Measurements from ENCODE around the gene NXPH2.

The NXPH2 gene

GRCh38 chr2:138779781-138780445 is at the start of gene NXPH2:
Gene NXPH2 (minus strand): TSS chr2:138780390. CDS start chr2:138780241, 149 bp downstream.
- DNase-seq: peak in 2 of 42 donors; percentile 2 to 7
- intact Hi-C loops (cut with DNase I): no loop called here

- intact Hi-C loops (cut with DNase I): loop anchor here (5.0 kb wide), 1 partner anchor 917 kb away; no protein-coding TSS in a partner anchor
- DNase-seq: peak in 40 of 42 donors; percentile 3 to 73 (median 36)
Measured at GRCh38 chr2:138829326-138829919, 49.2 kb upstream of the NXPH2 start.

GRCh38 chr2:138827426-138828054 is 47.4 kb upstream of the NXPH2 start:
- peak in 21 of 42 donors; percentile 8 to 75 (median 29) for DNase-seq
- intact Hi-C loops (cut with DNase I): loop anchor here (5.0 kb wide), 1 partner anchor 915 kb away; no protein-coding TSS in a partner anchor

- no peak for DNase-seq
- intact Hi-C loops (cut with DNase I): no loop called here
Measured at GRCh38 chr2:138823666-138824065, 43.5 kb upstream of the NXPH2 start.

- no peak for DNase-seq
- intact Hi-C loops (cut with DNase I): no loop called here
Measured at GRCh38 chr2:138819964-138820363, 39.8 kb upstream of the NXPH2 start.

- intact Hi-C loops (cut with DNase I): no loop called here
- no peak for DNase-seq
Measured at GRCh38 chr2:138818556-138818955, 38.4 kb upstream of the NXPH2 start.

GRCh38 chr2:138814123-138814898 is 34.1 kb upstream of the NXPH2 start:
- DNase-seq: no peak

GRCh38 chr2:138811431-138811830 is 31.2 kb upstream of the NXPH2 start:
- intact Hi-C loops (cut with DNase I): no loop called here
- DNase-seq: no peak

More at GRCh38 chr2:138814123-138814898, 34.1 kb upstream of the NXPH2 start:
- intact Hi-C loops (cut with DNase I): no loop called here

GRCh38 chr2:138794724-138795123 is 14.5 kb upstream of the NXPH2 start:
- no peak for DNase-seq
- intact Hi-C loops (cut with DNase I): no loop called here

- intact Hi-C loops (cut with DNase I): no loop called here
- peak in 13 of 42 donors; percentile 6 to 63 (median 24) for DNase-seq
Measured at GRCh38 chr2:138787053-138787666, 7.0 kb upstream of the NXPH2 start.

GRCh38 chr2:138782383-138782782 is 2.2 kb upstream of the NXPH2 start:
- intact Hi-C loops (cut with DNase I): no loop called here

GRCh38 chr2:138780908-138781307 is 718 bp upstream of the NXPH2 start:
- intact Hi-C loops (cut with DNase I): no loop called here
- no peak for DNase-seq

More at GRCh38 chr2:138782383-138782782, 2.2 kb upstream of the NXPH2 start:
- DNase-seq: no peak

- peak in 1 of 42 donors; percentile 3 for DNase-seq
- intact Hi-C loops (cut with DNase I): no loop called here
Measured at GRCh38 chr2:138780446-138780880, 273 bp upstream of the NXPH2 start.

- DNase-seq: no peak
- intact Hi-C loops (cut with DNase I): no loop called here
Measured at GRCh38 chr2:138779406-138779780, 797 bp downstream of the NXPH2 start.

- DNase-seq: no peak
- intact Hi-C loops (cut with DNase I): no loop called here
Measured at GRCh38 chr2:138777996-138778395, 2.2 kb downstream of the NXPH2 start.

GRCh38 chr2:138775736-138776135 is 4.5 kb downstream of the NXPH2 start:
- DNase-seq: no peak

GRCh38 chr2:138771534-138771933 is 8.7 kb downstream of the NXPH2 start:
- DNase-seq: no peak
- intact Hi-C loops (cut with DNase I): no loop called here

More at GRCh38 chr2:138775736-138776135, 4.5 kb downstream of the NXPH2 start:
- intact Hi-C loops (cut with DNase I): no loop called here

GRCh38 chr2:138767101-138767500 is 13.1 kb downstream of the NXPH2 start:
- intact Hi-C loops (cut with DNase I): no loop called here
- DNase-seq: no peak

- intact Hi-C loops (cut with DNase I): no loop called here
Measured at GRCh38 chr2:138766464-138766863, 13.7 kb downstream of the NXPH2 start.

More at GRCh38 chr2:138766464-138766863, 13.7 kb downstream of the NXPH2 start:
- no peak for DNase-seq
